OCI-LY1 (cell line): ENCODE results near the gene ZDHHC11B.
"Not testable (repeated sequence)": the region's sequence is repeated elsewhere in the genome, so short reads cannot be mapped to it uniquely, and the experiment has no call there.

Experiments
- H2AFZ ChIP-seq: fragments of 200-600 bp; sonication (generic), shearing (Covaris generic); 2 replicates; pipeline ENCODE4 v1.6.0; 2014; ENCODE audit warnings: antibody characterized with exemption, mild to moderate bottlenecking, low read length
- H3F3A ChIP-seq: fragments of 200-600 bp; sonication (generic), shearing (Covaris generic); 2 replicates; pipeline ENCODE4 v1.6.0; 2014; ENCODE audit warnings: mild to moderate bottlenecking, antibody characterized with exemption, low read length, moderate library complexity; ENCODE audit not compliant: insufficient read depth
- H3K27ac ChIP-seq: fragments of 200-600 bp; sonication (generic); 2 replicates; pipeline ENCODE4 v1.5.1; 2014; ENCODE audit warnings: low read length, mixed run types, mild to moderate bottlenecking, low read depth; ENCODE audit not compliant: poor library complexity, severe bottlenecking
- H3K27me3 ChIP-seq: fragments of 200-600 bp; sonication (generic); 2 replicates; pipeline ENCODE4 v1.6.0; 2014; ENCODE audit warnings: antibody characterized with exemption, mild to moderate bottlenecking, low read length, moderate library complexity; ENCODE audit not compliant: insufficient read depth
- H3K36me3 ChIP-seq: fragments of 200-600 bp; sonication (generic); 2 replicates; pipeline ENCODE4 v1.6.1; 2014; ENCODE audit warnings: mild to moderate bottlenecking, antibody characterized with exemption, low read length, moderate library complexity, mixed read lengths; ENCODE audit not compliant: insufficient read depth
- H3K4me1 ChIP-seq: fragments of 200-600 bp; sonication (generic); 2 replicates; pipeline ENCODE4 v1.5.1; 2014; ENCODE audit warnings: mild to moderate bottlenecking, low read length, moderate library complexity; ENCODE audit not compliant: insufficient read depth, severe bottlenecking
- H3K4me2 ChIP-seq: fragments of 200-600 bp; sonication (generic), shearing (Covaris generic); 2 replicates; pipeline ENCODE4 v1.6.1; 2014; ENCODE audit warnings: low read length
- H3K4me3 ChIP-seq: fragments of 200-600 bp; sonication (generic); 2 replicates; pipeline ENCODE4 v1.5.1; 2014; ENCODE audit warnings: low read length, low read depth, mild to moderate bottlenecking, mixed read lengths; ENCODE audit not compliant: poor library complexity, severe bottlenecking
- H3K79me2 ChIP-seq: fragments of 200-600 bp; shearing (Covaris generic); 2 replicates; pipeline ENCODE4 v1.6.1; 2016; ENCODE audit warnings: mixed run types, low read length, mixed read lengths; ENCODE audit not compliant: insufficient read depth
- H3K9ac ChIP-seq: fragments of 200-600 bp; sonication (generic), shearing (Covaris generic); 2 replicates; pipeline ENCODE4 v1.6.1; 2014; ENCODE audit warnings: mild to moderate bottlenecking, low read length, mixed read lengths
- H3K9me2 ChIP-seq: fragments of 200-600 bp; sonication (generic), shearing (Covaris generic); 2 replicates; pipeline ENCODE4 v1.6.1; 2014; ENCODE audit warnings: low read depth, mild to moderate bottlenecking, low read length, mixed read lengths
- H3K9me3 ChIP-seq: fragments of 200-600 bp; shearing (Covaris generic); 2 replicates; pipeline ENCODE4 v1.6.1; 2014; ENCODE audit warnings: low read length, mixed read lengths
- H4K20me1 ChIP-seq: fragments of 200-600 bp; sonication (generic), shearing (Covaris generic); 2 replicates; pipeline ENCODE4 v1.6.0; 2016; ENCODE audit warnings: mild to moderate bottlenecking, low read length; ENCODE audit not compliant: insufficient read depth
- EZH2 ChIP-seq: fragments of 200-600 bp; sonication (generic), shearing (Covaris generic); IDR thresholded peaks from 2 replicates; pipeline ENCODE4 v1.8.0; 2017; ENCODE audit warnings: borderline replicate concordance, mixed run types, mild to moderate bottlenecking, antibody characterized with exemption, low read length, moderate library complexity, mixed read lengths
- TF ChIP-seq, protein P1 (sequence below): fragments of 200-600 bp; sonication (generic), shearing (Covaris generic); IDR thresholded peaks from 2 replicates; pipeline ENCODE4 v1.5.1; 2017; ENCODE audit warnings: mild to moderate bottlenecking, antibody characterized with exemption, low read length, moderate library complexity, mixed read lengths

The ZDHHC11B gene

DNA sequence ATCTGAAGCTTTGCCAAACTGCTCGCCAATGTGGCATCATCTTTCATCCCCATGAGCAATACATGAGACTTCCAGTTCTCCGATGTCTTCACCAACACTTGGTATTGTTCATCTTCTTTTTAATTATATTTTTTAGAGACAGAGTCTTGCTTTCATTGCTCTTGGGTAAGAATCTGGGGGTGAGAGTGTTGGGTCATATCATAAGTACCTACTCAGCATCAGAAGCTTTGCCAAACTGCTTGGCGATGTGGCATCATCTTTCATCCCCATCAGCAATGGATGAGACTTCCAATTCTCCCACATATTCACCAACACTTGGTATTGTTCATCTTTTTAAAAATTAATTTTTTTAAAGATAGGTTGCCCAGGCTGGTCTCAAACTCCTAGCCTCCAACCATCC, 30.9 kb upstream of the ZDHHC11B start:
- Histone ChIP-seq H3K9me3 (no peaks in the 10 kb centered on the region), H3K27me3 (no peaks in the 10 kb centered on the region), H4K20me1 (no peaks in the 10 kb centered on the region), H3K27ac (no peak overlapping the region), H3K36me3 (no peaks in the 10 kb centered on the region), H3K4me3 (no peak overlapping the region), H3F3A (no peaks in the 10 kb centered on the region), H3K9me2 (no peaks in the 10 kb centered on the region), H3K9ac (no peak overlapping the region), H3K4me1 (no peaks in the 10 kb centered on the region), H2AFZ (no peak overlapping the region), H3K79me2 (no peaks in the 10 kb centered on the region), H3K4me2 (no peak overlapping the region)
- TF ChIP-seq, protein P1, sequence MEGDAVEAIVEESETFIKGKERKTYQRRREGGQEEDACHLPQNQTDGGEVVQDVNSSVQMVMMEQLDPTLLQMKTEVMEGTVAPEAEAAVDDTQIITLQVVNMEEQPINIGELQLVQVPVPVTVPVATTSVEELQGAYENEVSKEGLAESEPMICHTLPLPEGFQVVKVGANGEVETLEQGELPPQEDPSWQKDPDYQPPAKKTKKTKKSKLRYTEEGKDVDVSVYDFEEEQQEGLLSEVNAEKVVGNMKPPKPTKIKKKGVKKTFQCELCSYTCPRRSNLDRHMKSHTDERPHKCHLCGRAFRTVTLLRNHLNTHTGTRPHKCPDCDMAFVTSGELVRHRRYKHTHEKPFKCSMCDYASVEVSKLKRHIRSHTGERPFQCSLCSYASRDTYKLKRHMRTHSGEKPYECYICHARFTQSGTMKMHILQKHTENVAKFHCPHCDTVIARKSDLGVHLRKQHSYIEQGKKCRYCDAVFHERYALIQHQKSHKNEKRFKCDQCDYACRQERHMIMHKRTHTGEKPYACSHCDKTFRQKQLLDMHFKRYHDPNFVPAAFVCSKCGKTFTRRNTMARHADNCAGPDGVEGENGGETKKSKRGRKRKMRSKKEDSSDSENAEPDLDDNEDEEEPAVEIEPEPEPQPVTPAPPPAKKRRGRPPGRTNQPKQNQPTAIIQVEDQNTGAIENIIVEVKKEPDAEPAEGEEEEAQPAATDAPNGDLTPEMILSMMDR, result no peak
- TF ChIP-seq EZH2, result no peak

GRCh38 chr5:813575-813974, 29.0 kb upstream of the ZDHHC11B start:
- not testable (repeated sequence) for H3K9ac ChIP-seq, H3K4me1 ChIP-seq, H3K9me3 ChIP-seq, H3K27me3 ChIP-seq, H3K4me3 ChIP-seq, H3K36me3 ChIP-seq, H3F3A ChIP-seq, H3K9me2 ChIP-seq, H3K27ac ChIP-seq, H2AFZ ChIP-seq, H3K79me2 ChIP-seq, H3K4me2 ChIP-seq, H4K20me1 ChIP-seq

GRCh38 chr5:811384-811783, 26.9 kb upstream of the ZDHHC11B start:
- not testable (repeated sequence) for H3K4me2 ChIP-seq, H3K9me3 ChIP-seq, H2AFZ ChIP-seq, H3K9me2 ChIP-seq, H3F3A ChIP-seq, H3K27ac ChIP-seq, H3K27me3 ChIP-seq, H3K9ac ChIP-seq, H4K20me1 ChIP-seq, H3K4me3 ChIP-seq, H3K79me2 ChIP-seq, H3K4me1 ChIP-seq, H3K36me3 ChIP-seq

DNA sequence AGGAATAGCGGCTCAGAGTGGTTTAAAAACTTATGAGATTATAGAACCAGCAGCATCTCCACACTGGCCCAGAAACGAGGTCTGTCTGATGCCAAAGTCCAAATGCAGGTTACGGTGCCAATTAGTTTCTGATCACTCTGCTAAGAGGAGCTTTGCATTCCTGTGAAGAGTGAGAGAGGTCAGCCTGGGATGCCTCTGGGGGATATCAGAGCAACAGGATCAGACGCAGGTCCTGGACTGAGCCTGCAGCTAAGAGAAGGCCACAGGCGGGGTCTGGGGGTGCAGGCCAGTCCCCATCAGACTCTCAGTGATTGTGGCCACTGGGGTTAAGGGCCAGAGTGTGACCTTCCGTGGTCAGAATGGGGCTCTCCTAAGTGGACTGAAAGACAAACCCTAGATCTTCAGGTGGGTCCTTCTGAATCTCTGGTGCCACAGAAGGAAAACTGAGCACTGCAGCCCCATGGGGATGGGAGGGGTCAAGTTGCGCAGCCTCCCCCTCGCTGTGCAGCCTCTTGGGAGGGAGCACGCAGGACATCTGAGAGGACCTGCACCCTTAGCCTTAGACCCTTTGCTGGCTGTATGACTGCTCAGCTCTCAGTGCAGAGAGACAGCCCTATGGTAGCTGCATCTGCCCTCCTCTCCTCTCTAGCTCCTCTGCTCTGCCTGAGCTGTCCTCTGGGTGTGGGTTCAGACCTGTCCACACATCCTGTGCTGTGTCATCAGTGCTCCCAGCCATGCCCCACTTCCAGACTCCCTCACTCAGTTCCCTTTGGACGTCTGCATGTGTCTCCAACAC, 23.4 kb upstream of the ZDHHC11B start:
- H3K9ac ChIP-seq, H2AFZ ChIP-seq, H3K4me2 ChIP-seq, H3K27me3 ChIP-seq, H3K36me3 ChIP-seq, H3F3A ChIP-seq, H4K20me1 ChIP-seq, H3K4me3 ChIP-seq, H3K27ac ChIP-seq, H3K4me1 ChIP-seq, H3K9me3 ChIP-seq, H3K79me2 ChIP-seq, H3K9me2 ChIP-seq: not testable (repeated sequence)
